Effector memory CD8-positive, alpha-beta T cell (primary cell): Measurements from ENCODE around the gene TBX1.

Experiments
- ATAC-seq: fragments of 150-1000 bp; cut with Tn5 transposase; replicated peaks from 2 replicates; pipeline ENCODE4 v1.10.0; 2021; ENCODE audit warnings: mild to moderate bottlenecking, moderate library complexity
- DNase-seq, 3 experiments: peaks; one replicate each; pipeline ENCODE4 v3.0.0; 2021
- H3K27ac Mint-ChIP-seq, 2 donors: one replicate each; pipeline ENCODE4 v1.8.0; 2022; ENCODE audit warnings: mild to moderate bottlenecking in 2 of 2, mixed read lengths in 2 of 2, moderate library complexity in 2 of 2
- H3K27me3 Mint-ChIP-seq, 2 donors: one replicate each; pipeline ENCODE4 v1.8.0; 2022; ENCODE audit warnings: mixed read lengths in 2 of 2
- H3K36me3 Mint-ChIP-seq: one replicate; pipeline ENCODE4 v1.8.0; 2022; ENCODE audit warnings: mild to moderate bottlenecking, moderate library complexity, mixed read lengths; ENCODE audit not compliant: insufficient read depth
- H3K4me1 Mint-ChIP-seq, 2 donors: one replicate each; pipeline ENCODE4 v1.8.0; 2022; ENCODE audit warnings: low read depth in 2 of 2, mixed read lengths in 2 of 2
- H3K4me3 Mint-ChIP-seq, 2 donors: one replicate each; pipeline ENCODE4 v1.8.0; 2022; ENCODE audit warnings: mild to moderate bottlenecking in 2 of 2, mixed read lengths in 2 of 2, moderate library complexity in 2 of 2
- H3K9me3 Mint-ChIP-seq, 2 donors: one replicate each; pipeline ENCODE4 v1.8.0; 2022; ENCODE audit warnings: mixed read lengths in 2 of 2

The TBX1 gene

GRCh38 chr22:19737846-19738663 lies 22.5 kb upstream of the TBX1 start:
- H3K27ac Mint-ChIP-seq: no peak overlapping the region
- peaks cover 0 to 17% of the 10 kb centered on the region in 2 donors for H3K27me3 Mint-ChIP-seq
- H3K9me3 Mint-ChIP-seq: no peaks in the 10 kb centered on the region
- no peaks in the 10 kb centered on the region for H3K4me1 Mint-ChIP-seq
- DNase-seq: no peak
- H3K4me3 Mint-ChIP-seq: no peak overlapping the region
- ATAC-seq: no peak
- no peaks in the 10 kb centered on the region for H3K36me3 Mint-ChIP-seq

GRCh38 chr22:19738664-19739447 lies 21.7 kb upstream of the TBX1 start:
- DNase-seq (no peak), ATAC-seq (no peak)
- Mint-ChIP-seq H3K27me3 (peaks cover 0 to 13% of the 10 kb centered on the region in 2 donors), H3K9me3 (no peaks in the 10 kb centered on the region), H3K27ac (no peak overlapping the region), H3K36me3 (no peaks in the 10 kb centered on the region), H3K4me3 (no peak overlapping the region), H3K4me1 (no peaks in the 10 kb centered on the region)

- Mint-ChIP-seq H3K9me3 (no peaks in the 10 kb centered on the region), H3K36me3 (no peaks in the 10 kb centered on the region), H3K4me3 (no peak overlapping the region), H3K4me1 (no peaks in the 10 kb centered on the region), H3K27me3 (peaks cover 0 to 8% of the 10 kb centered on the region in 2 donors), H3K27ac (no peak overlapping the region)
- DNase-seq (no peak), ATAC-seq (no peak)
These were observed 21.1 kb upstream of the TBX1 start for GRCh38 chr22:19739448-19739895.

GRCh38 chr22:19739911-19740449 lies 20.6 kb upstream of the TBX1 start:
- ATAC-seq: no peak
- Mint-ChIP-seq H3K36me3 (no peaks in the 10 kb centered on the region), H3K9me3 (no peaks in the 10 kb centered on the region), H3K27ac (no peak overlapping the region), H3K4me3 (no peak overlapping the region), H3K4me1 (no peaks in the 10 kb centered on the region), H3K27me3 (peaks cover 0 to 8% of the 10 kb centered on the region in 2 donors)
- DNase-seq: no peak

GRCh38 chr22:19740586-19740985 lies 20.0 kb upstream of the TBX1 start:
- Mint-ChIP-seq H3K9me3 (no peaks in the 10 kb centered on the region), H3K36me3 (no peaks in the 10 kb centered on the region), H3K4me3 (no peak overlapping the region), H3K27me3 (peaks cover 0 to 8% of the 10 kb centered on the region in 2 donors), H3K27ac (no peak overlapping the region), H3K4me1 (no peaks in the 10 kb centered on the region)
- DNase-seq (no peak), ATAC-seq (no peak)

- ATAC-seq: no peak
- no peak for DNase-seq
- no peaks in the 10 kb centered on the region for H3K36me3 Mint-ChIP-seq
- H3K4me3 Mint-ChIP-seq: no peak overlapping the region
- no peaks in the 10 kb centered on the region for H3K9me3 Mint-ChIP-seq
- peaks cover 0 to 8% of the 10 kb centered on the region in 2 donors for H3K27me3 Mint-ChIP-seq
- no peaks in the 10 kb centered on the region for H3K4me1 Mint-ChIP-seq
- H3K27ac Mint-ChIP-seq: no peak overlapping the region
These were observed 19.5 kb upstream of the TBX1 start for GRCh38 chr22:19741053-19741452.

GRCh38 chr22:19742160-19743066 lies 18.2 kb upstream of the TBX1 start:
- ATAC-seq: no peak
- Mint-ChIP-seq H3K9me3 (no peaks in the 10 kb centered on the region), H3K27me3 (peaks cover 0 to 8% of the 10 kb centered on the region in 2 donors), H3K4me3 (no peak overlapping the region), H3K36me3 (no peaks in the 10 kb centered on the region), H3K27ac (no peak overlapping the region), H3K4me1 (no peaks in the 10 kb centered on the region)
- no peak for DNase-seq

GRCh38 chr22:19743081-19743480 lies 17.5 kb upstream of the TBX1 start:
- Mint-ChIP-seq H3K4me1 (no peaks in the 10 kb centered on the region), H3K9me3 (no peaks in the 10 kb centered on the region), H3K36me3 (no peaks in the 10 kb centered on the region), H3K4me3 (no peak overlapping the region), H3K27me3 (peaks cover 0 to 8% of the 10 kb centered on the region in 2 donors), H3K27ac (no peak overlapping the region)
- ATAC-seq (no peak), DNase-seq (no peak)

GRCh38 chr22:19743651-19744050 lies 16.9 kb upstream of the TBX1 start:
- Mint-ChIP-seq H3K4me3 (no peak overlapping the region), H3K36me3 (no peaks in the 10 kb centered on the region)

GRCh38 chr22:19744350-19745006 lies 16.1 kb upstream of the TBX1 start:
- DNase-seq (no peak), ATAC-seq (no peak)
- no peaks in the 10 kb centered on the region for H3K4me1 Mint-ChIP-seq
- H3K27ac Mint-ChIP-seq: peak overlapping the region in 1 of 2 donors; percentile 53
- peaks cover 0 to 19% of the 10 kb centered on the region in 2 donors for H3K27me3 Mint-ChIP-seq
- H3K36me3 Mint-ChIP-seq: no peaks in the 10 kb centered on the region
- no peaks in the 10 kb centered on the region for H3K9me3 Mint-ChIP-seq
- no peak overlapping the region for H3K4me3 Mint-ChIP-seq

More at GRCh38 chr22:19743651-19744050, 16.9 kb upstream of the TBX1 start:
- no peak for ATAC-seq
- Mint-ChIP-seq H3K27me3 (peaks cover 0 to 11% of the 10 kb centered on the region in 2 donors), H3K9me3 (no peaks in the 10 kb centered on the region), H3K4me1 (no peaks in the 10 kb centered on the region), H3K27ac (no peak overlapping the region)
- no peak for DNase-seq

GRCh38 chr22:19745155-19746101 lies 15.2 kb upstream of the TBX1 start:
- Mint-ChIP-seq H3K4me3 (no peak overlapping the region), H3K27ac (peak overlapping the region in 1 of 2 donors; percentile 53), H3K27me3 (peaks cover 0 to 11% of the 10 kb centered on the region in 2 donors), H3K9me3 (no peaks in the 10 kb centered on the region), H3K36me3 (no peaks in the 10 kb centered on the region), H3K4me1 (no peaks in the 10 kb centered on the region)
- DNase-seq (no peak), ATAC-seq (no peak)

- Mint-ChIP-seq H3K4me1 (no peaks in the 10 kb centered on the region), H3K27ac (no peak overlapping the region), H3K36me3 (no peaks in the 10 kb centered on the region), H3K4me3 (no peak overlapping the region), H3K27me3 (peaks cover 6 to 23% of the 10 kb centered on the region in 2 donors), H3K9me3 (no peaks in the 10 kb centered on the region)
- ATAC-seq (no peak), DNase-seq (no peak)
These were observed 13.9 kb upstream of the TBX1 start for GRCh38 chr22:19746726-19747125.
